ENCODE data around the gene ADAMTS17. TPM values are rescaled to one million over a fixed set of nuclear protein-coding genes. Genes with fewer than 3 reads are reported as not detected.

ADAMTS17 gene
- total and polyA plus RNA-seq, 4 donors, result 0.28 to 46.9 (median 9.1) TPM

- Histone ChIP-seq H3K4me1 (ENCODE audit: control insufficient read depth in 4 of 4, insufficient read depth in 4 of 4, low read length in 3 of 4) (peaks cover 0 to 7% (median 7%) of the 10 kb centered on the region in 4 donors), H3K9me3 (ENCODE audit: control insufficient read depth in 4 of 4, low read length in 3 of 4) (no peaks in the 10 kb centered on the region), H3K27ac (ENCODE audit: low read depth in 1 of 2, low read length in 2 of 2) (no peak overlapping the region), H3K36me3 (ENCODE audit: control insufficient read depth in 4 of 4, insufficient read depth in 3 of 4, low read depth in 1 of 4, low read length in 3 of 4) (no peaks in the 10 kb centered on the region), H3K4me3 (ENCODE audit: low read depth in 1 of 3, low read length in 3 of 3) (no peak overlapping the region), H3K9ac (ENCODE audit: low read depth in 1 of 2, low read length in 2 of 2) (no peak overlapping the region), H3K27me3 (ENCODE audit: control insufficient read depth in 4 of 4, insufficient read depth in 4 of 4, low read length in 3 of 4) (no peaks in the 10 kb centered on the region)
- WGBS, result 88% methylated on average over 13 of the region's 13 CpGs
- DNase-seq (ENCODE audit: low spot score), result no peak
- TF ChIP-seq EGR1 (IDR thresholded peaks at IDR 0.05; ENCODE audit: low read depth in 2 of 2) (no peak), FOXA1 (IDR thresholded peaks at IDR 0.05) (no peak)
Observed at GRCh38 chr15:99931703-99932603, 409.8 kb downstream of the ADAMTS17 start.

- Histone ChIP-seq H3K36me3 (ENCODE audit: control insufficient read depth in 4 of 4, insufficient read depth in 3 of 4, low read depth in 1 of 4, low read length in 3 of 4) (no peaks in the 10 kb centered on the region), H3K4me1 (ENCODE audit: control insufficient read depth in 4 of 4, insufficient read depth in 4 of 4, low read length in 3 of 4) (peaks cover 0 to 10% (median 8%) of the 10 kb centered on the region in 4 donors), H3K4me3 (ENCODE audit: low read depth in 1 of 3, low read length in 3 of 3) (no peak overlapping the region), H3K27ac (ENCODE audit: low read depth in 1 of 2, low read length in 2 of 2) (no peak overlapping the region), H3K27me3 (ENCODE audit: control insufficient read depth in 4 of 4, insufficient read depth in 4 of 4, low read length in 3 of 4) (no peaks in the 10 kb centered on the region), H3K9me3 (ENCODE audit: control insufficient read depth in 4 of 4, low read length in 3 of 4) (no peaks in the 10 kb centered on the region), H3K9ac (ENCODE audit: low read depth in 1 of 2, low read length in 2 of 2) (no peak overlapping the region)
- no peak for DNase-seq (ENCODE audit: low spot score)
- WGBS, result 79% methylated on average over 1 of the region's 1 CpG
- TF ChIP-seq ATF3 (IDR thresholded peaks at IDR 0.05), result no peak
- TF ChIP-seq MAX (IDR thresholded peaks at IDR 0.05), result no peak
- no peak for TF ChIP-seq REST (IDR thresholded peaks at IDR 0.05)
- no peak for TF ChIP-seq HNF4G (IDR thresholded peaks at IDR 0.05)
- no peak for TF ChIP-seq EGR1 (IDR thresholded peaks at IDR 0.05; ENCODE audit: low read depth in 2 of 2)
- TF ChIP-seq NR2F2 (IDR thresholded peaks at IDR 0.05), result no peak
- TF ChIP-seq GABPA (IDR thresholded peaks at IDR 0.05 in 1 of 2, conservative IDR thresholded peaks at IDR 0.05 in 1 of 2), result no peak
- TF ChIP-seq RAD21 (IDR thresholded peaks at IDR 0.05), result no peak
- no peak for TF ChIP-seq YY1 (IDR thresholded peaks at IDR 0.05)
Observed at GRCh38 chr15:99930696-99931095, 411.1 kb downstream of the ADAMTS17 start.

GRCh38 chr15:99929266-99929665 is 412.5 kb downstream of the ADAMTS17 start:
- DNase-seq (ENCODE audit: low spot score), result no peak
- TF ChIP-seq RXRA (IDR thresholded peaks at IDR 0.05) (no peak), FOXA2 (IDR thresholded peaks at IDR 0.05) (no peak), MAX (IDR thresholded peaks at IDR 0.05) (no peak), ZBTB33 (IDR thresholded peaks at IDR 0.05) (no peak), YY1 (IDR thresholded peaks at IDR 0.05) (no peak), GABPA (IDR thresholded peaks at IDR 0.05 in 1 of 2, conservative IDR thresholded peaks at IDR 0.05 in 1 of 2) (no peak), TAF1 (conservative IDR thresholded peaks at IDR 0.05) (no peak), HNF4G (IDR thresholded peaks at IDR 0.05) (no peak), NR2F2 (IDR thresholded peaks at IDR 0.05) (no peak), FOXA1 (IDR thresholded peaks at IDR 0.05) (no peak), ATF3 (IDR thresholded peaks at IDR 0.05) (no peak), HNF4A (conservative IDR thresholded peaks at IDR 0.05) (no peak), REST (IDR thresholded peaks at IDR 0.05) (no peak), RAD21 (IDR thresholded peaks at IDR 0.05) (no peak)

More at GRCh38 chr15:99929266-99929665, 412.5 kb downstream of the ADAMTS17 start:
- H3K9ac ChIP-seq (ENCODE audit: low read depth in 1 of 2, low read length in 2 of 2), result no peak overlapping the region
- H3K36me3 ChIP-seq (ENCODE audit: control insufficient read depth in 4 of 4, insufficient read depth in 3 of 4, low read depth in 1 of 4, low read length in 3 of 4), result no peaks in the 10 kb centered on the region
- peaks cover 0 to 10% (median 8%) of the 10 kb centered on the region in 4 donors for H3K4me1 ChIP-seq (ENCODE audit: control insufficient read depth in 4 of 4, insufficient read depth in 4 of 4, low read length in 3 of 4)
- no peaks in the 10 kb centered on the region for H3K9me3 ChIP-seq (ENCODE audit: control insufficient read depth in 4 of 4, low read length in 3 of 4)
- 85% methylated on average over 11 of the region's 11 CpGs for WGBS
- H3K27me3 ChIP-seq (ENCODE audit: control insufficient read depth in 4 of 4, insufficient read depth in 4 of 4, low read length in 3 of 4), result no peaks in the 10 kb centered on the region
- H3K27ac ChIP-seq (ENCODE audit: low read depth in 1 of 2, low read length in 2 of 2), result no peak overlapping the region
- H3K4me3 ChIP-seq (ENCODE audit: low read depth in 1 of 3, low read length in 3 of 3), result no peak overlapping the region
